C4-2B (cell line): Measurements from ENCODE around the gene PRKAG2.

Source experiments
- ZFX ChIP-seq: fragments of 450-650 bp; IDR thresholded peaks from 2 replicates; pipeline ENCODE4 v1.6.1; 2017
- TF ChIP-seq, protein P1 (sequence below): fragments of 450-650 bp; conservative IDR thresholded peaks from 2 replicates; pipeline ENCODE4 v1.5.1; 2017; ENCODE audit warnings: mild to moderate bottlenecking

DNA sequence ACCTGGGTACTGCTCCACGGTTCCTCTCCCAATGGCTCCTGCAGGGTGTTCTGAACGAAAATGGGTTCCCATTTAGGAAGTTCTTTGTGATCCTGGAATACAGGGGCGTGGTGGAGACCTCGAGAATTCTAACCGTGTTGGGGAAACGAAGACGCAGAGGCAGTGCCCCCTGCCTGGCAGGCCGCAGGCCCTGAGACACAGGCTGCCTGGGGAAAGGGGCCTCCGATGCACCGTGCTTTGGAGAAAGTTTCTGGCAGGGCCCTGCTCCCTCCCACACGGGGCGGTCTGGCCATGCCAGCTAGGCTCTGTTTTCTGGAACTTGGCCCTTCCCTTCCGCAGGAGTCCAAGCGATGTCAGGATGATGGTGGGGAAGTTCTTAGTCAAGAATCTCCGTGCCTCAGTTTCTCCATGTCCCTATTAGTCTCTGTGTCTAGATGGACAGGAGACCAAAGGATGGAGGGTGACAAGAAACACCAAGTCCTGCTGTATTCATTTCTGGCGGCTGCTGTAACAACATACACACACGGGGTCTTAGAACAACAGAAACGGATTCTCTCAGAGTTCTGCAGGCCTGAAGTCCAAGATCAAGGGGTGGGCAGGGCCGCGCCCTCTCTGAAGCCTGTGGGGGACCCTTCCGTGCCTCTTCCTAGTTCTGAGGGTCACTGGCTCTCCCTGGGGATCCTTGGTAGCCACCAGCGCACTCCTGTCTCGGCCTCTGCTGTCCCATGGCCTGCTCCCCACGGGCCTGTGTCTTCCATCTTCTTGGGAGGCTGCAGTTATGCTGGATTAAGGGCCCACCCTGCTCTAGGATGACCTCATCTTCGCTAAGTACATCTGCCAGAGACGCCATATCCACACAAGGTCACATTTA is 27.7 kb downstream of the PRKAG2 start:
- TF ChIP-seq, protein P1, sequence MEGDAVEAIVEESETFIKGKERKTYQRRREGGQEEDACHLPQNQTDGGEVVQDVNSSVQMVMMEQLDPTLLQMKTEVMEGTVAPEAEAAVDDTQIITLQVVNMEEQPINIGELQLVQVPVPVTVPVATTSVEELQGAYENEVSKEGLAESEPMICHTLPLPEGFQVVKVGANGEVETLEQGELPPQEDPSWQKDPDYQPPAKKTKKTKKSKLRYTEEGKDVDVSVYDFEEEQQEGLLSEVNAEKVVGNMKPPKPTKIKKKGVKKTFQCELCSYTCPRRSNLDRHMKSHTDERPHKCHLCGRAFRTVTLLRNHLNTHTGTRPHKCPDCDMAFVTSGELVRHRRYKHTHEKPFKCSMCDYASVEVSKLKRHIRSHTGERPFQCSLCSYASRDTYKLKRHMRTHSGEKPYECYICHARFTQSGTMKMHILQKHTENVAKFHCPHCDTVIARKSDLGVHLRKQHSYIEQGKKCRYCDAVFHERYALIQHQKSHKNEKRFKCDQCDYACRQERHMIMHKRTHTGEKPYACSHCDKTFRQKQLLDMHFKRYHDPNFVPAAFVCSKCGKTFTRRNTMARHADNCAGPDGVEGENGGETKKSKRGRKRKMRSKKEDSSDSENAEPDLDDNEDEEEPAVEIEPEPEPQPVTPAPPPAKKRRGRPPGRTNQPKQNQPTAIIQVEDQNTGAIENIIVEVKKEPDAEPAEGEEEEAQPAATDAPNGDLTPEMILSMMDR, result no peak
- no peak for TF ChIP-seq ZFX
